Gastrocnemius medialis (tissue), 4 donors: ENCODE data around the gene LINC01488. TPM values are rescaled to one million over a fixed set of nuclear protein-coding genes. Genes with fewer than 3 reads are reported as not detected.

Experiments used
- ATAC-seq, 2 donors: fragments of 150-250 bp; one replicate each; pipeline ENCODE4 v1.9.1; 2016
- DNase-seq, 2 donors: peaks; one replicate each; pipeline ENCODE4 v3.0.0-alpha.2; 2019
- H3K27ac ChIP-seq, 4 donors: fragments of 200-600 bp; sonication (generic); 1 replicate in 1 of 4; 2 replicates in 3 of 4; pipeline ENCODE4 v1.5.1; 2016 to 2018; ENCODE audit warnings: mild to moderate bottlenecking in 2 of 4, moderate library complexity in 1 of 4
- H3K27me3 ChIP-seq, 3 donors: fragments of 200-600 bp; sonication (generic) in 2 of 3; 1 replicate in 1 of 3; 2 replicates in 2 of 3; pipeline versions ENCODE4 v1.5.1 to v1.6.0; 2016 to 2019; ENCODE audit warnings: mild to moderate bottlenecking in 1 of 3, moderate library complexity in 1 of 3
- H3K36me3 ChIP-seq, 2 donors: fragments of 200-600 bp; sonication (generic) in 1 of 2; one replicate each; pipeline ENCODE4 v1.5.1; 2017 to 2018
- H3K4me1 ChIP-seq, 2 donors: fragments of 200-600 bp; sonication (generic) in 1 of 2; one replicate each; pipeline ENCODE4 v1.5.1; 2016 to 2017; ENCODE audit warnings: mild to moderate bottlenecking in 2 of 2
- H3K4me3 ChIP-seq, 4 donors: fragments of 200-600 bp; sonication (generic) in 3 of 4; 1 replicate in 1 of 4; 2 replicates in 3 of 4; pipeline ENCODE4 v1.5.1; 2016 to 2019; ENCODE audit warnings: mild to moderate bottlenecking in 2 of 4
- H3K9me3 ChIP-seq, 3 donors: fragments of 200-600 bp; sonication (generic) in 2 of 3; 1 replicate in 1 of 3; 2 replicates in 2 of 3; pipeline ENCODE4 v1.5.1; 2016 to 2019
- POLR2A ChIP-seq, 2 donors: fragments of 450-650 bp; IDR thresholded peaks; one replicate each; pipeline ENCODE4 v1.6.1; 2017; ENCODE audit warnings: antibody characterized with exemption in 2 of 2, mild to moderate bottlenecking in 2 of 2, moderate library complexity in 2 of 2
- in situ Hi-C, 4 donors: fragments of 200-750 bp; cut with MboI; loops; one replicate each; pipeline versions ENCODE4 v1.15.0 to v1.8.0; 2017; ENCODE audit warnings: low sequenced_read_pairs in 4 of 4
- intact Hi-C: fragments of 100-400 bp; cut with DNase I; formaldehyde crosslinking; loops from one replicate; pipeline ENCODE4 v1.15.1; 2023; ENCODE audit warnings: low total_unique reads
- total RNA-seq, 4 donors: library from RNA; depleted of rRNA; stranded (reverse); fragments of >200 nt; gene quantifications; one replicate each; pipeline versions ENCODE4 v1.1.0 to v1.2.3, GENCODE V29; 2016
- TF ChIP-seq, protein P1 (sequence below), 5 experiments: fragments of 450-650 bp in 3 of 5; fragments of 200-600 bp in 2 of 5; sonication (generic) in 2 of 5; IDR thresholded peaks in 4 of 5; conservative IDR thresholded peaks in 1 of 5; 1 replicate in 4 of 5; 2 replicates in 1 of 5; pipeline ENCODE4 v1.5.1; 2016 to 2019; ENCODE audit warnings: antibody characterized with exemption in 5 of 5, mild to moderate bottlenecking in 3 of 5, moderate library complexity in 3 of 5

LINC01488 gene
- total RNA-seq, 4 donors from 2014 or later, result not detected

DNA sequence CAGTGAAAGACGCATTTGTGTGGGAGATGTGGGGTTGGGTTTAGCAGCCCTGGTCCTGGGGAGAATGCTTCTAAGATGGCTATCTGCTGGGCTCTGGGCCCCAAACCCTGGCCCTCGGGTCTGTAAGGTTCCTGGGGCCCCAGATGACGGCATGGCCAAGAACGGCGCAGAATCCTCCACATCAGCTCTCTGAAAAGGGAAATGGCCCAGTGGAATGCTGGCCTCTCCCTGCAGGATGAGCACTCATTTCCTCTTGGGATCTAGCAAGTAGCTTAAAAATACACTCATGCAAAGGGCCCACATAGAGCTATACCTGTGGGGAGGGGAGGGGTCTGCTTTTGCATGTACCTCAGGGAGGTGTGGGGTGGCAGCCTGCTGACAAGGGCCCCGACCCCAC lies 37.5 kb upstream of the LINC01488 start:
- Histone ChIP-seq H3K27me3 (no peaks in the 10 kb centered on the region), H3K4me1 (peaks cover 21 to 29% of the 10 kb centered on the region in 2 donors), H3K27ac (peak overlapping the region; percentile 49 to 73 (median 63)), H3K9me3 (no peaks in the 10 kb centered on the region), H3K36me3 (no peaks in the 10 kb centered on the region), H3K4me3 (peak overlapping the region; percentile 34 to 54 (median 45))
- in situ Hi-C loops (no loop called here), intact Hi-C loops (loop anchor here (2.0 to 10.0 kb wide), 3 partner anchors 149 to 609 kb away; partner anchors contain the start of gene MYEOV)
- DNase-seq (no peak), ATAC-seq (no peak)
- no peak for TF ChIP-seq POLR2A (IDR thresholded peaks at IDR 0.05)
- TF ChIP-seq, protein P1, sequence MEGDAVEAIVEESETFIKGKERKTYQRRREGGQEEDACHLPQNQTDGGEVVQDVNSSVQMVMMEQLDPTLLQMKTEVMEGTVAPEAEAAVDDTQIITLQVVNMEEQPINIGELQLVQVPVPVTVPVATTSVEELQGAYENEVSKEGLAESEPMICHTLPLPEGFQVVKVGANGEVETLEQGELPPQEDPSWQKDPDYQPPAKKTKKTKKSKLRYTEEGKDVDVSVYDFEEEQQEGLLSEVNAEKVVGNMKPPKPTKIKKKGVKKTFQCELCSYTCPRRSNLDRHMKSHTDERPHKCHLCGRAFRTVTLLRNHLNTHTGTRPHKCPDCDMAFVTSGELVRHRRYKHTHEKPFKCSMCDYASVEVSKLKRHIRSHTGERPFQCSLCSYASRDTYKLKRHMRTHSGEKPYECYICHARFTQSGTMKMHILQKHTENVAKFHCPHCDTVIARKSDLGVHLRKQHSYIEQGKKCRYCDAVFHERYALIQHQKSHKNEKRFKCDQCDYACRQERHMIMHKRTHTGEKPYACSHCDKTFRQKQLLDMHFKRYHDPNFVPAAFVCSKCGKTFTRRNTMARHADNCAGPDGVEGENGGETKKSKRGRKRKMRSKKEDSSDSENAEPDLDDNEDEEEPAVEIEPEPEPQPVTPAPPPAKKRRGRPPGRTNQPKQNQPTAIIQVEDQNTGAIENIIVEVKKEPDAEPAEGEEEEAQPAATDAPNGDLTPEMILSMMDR (IDR thresholded peaks at IDR 0.05 in 4 of 5, conservative IDR thresholded peaks at IDR 0.05 in 1 of 5), result no peak

DNA sequence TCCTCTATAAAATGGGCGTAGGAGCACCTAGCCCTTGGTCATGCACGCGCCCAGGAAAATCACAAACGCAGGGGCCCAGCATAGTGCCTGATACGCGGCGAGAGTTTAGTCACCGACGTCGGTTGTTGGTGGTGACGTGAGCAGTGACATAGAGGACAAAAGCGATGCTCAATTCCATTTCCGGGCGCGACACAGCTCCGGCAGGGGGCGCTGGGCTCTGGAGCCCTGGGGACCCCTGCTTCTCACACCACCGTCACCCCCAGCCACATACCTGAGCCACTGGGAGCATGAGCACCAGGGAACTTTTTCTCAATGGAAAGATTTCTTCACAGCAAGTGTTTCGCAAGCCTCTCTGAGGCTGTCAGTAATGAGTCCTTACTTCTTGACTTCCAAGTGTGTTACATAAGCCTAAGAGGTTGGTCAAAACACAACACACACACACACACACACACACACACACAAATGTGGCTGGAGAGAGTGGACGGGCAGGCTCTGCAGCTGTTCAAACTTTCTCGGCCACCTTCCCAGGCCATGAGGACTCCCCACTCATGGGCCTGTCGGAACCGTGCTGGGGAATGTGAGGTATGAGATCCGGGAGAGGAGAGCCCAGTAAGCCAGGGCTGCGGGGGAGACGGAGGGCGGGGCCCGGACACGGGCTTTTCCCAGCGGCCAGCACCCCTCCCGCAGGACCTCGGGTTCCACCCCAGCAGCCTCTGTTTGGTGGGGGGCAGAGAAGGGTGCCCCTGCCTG lies 36.9 kb upstream of the LINC01488 start:
- in situ Hi-C loops (no loop called here), intact Hi-C loops (loop anchor here (10.0 kb wide), 2 partner anchors 150 to 610 kb away; partner anchors contain the start of gene MYEOV)
- DNase-seq (peak; percentile 50 to 66), ATAC-seq (peak; percentile 80)
- TF ChIP-seq POLR2A (IDR thresholded peaks at IDR 0.05), result no peak
- TF ChIP-seq, protein P1 (IDR thresholded peaks at IDR 0.05 in 4 of 5, conservative IDR thresholded peaks at IDR 0.05 in 1 of 5), result peak in 3 of 5 experiments; percentile 11 to 30 (median 23)
- H3K36me3 ChIP-seq, result no peaks in the 10 kb centered on the region
- no peaks in the 10 kb centered on the region for H3K9me3 ChIP-seq
- H3K4me3 ChIP-seq, result peak overlapping the region in 1 of 4 donors; percentile 28
- peaks cover 0 to 2% (median 0%) of the 10 kb centered on the region in 3 donors for H3K27me3 ChIP-seq
- peak overlapping the region; percentile 49 to 73 (median 63) for H3K27ac ChIP-seq
- H3K4me1 ChIP-seq, result peaks cover 26 to 35% of the 10 kb centered on the region in 2 donors

DNA sequence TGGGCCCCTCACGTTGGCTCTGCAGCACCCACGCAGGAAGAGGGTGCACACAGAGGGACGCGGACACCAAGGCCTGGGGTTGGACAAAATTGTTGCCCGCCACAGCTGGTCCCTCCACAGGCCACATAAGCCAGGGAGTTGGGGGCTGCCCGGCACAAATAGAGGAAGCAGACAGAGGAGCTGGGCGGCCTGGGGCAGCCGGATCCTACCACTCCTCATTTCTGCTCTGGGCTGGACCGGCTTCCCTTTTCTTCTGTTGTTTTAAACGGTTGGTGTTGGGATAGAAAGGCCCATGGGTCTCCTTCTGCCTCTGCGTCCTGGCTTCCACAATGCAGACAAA lies 36.4 kb upstream of the LINC01488 start:
- no peak for DNase-seq
- no peak for TF ChIP-seq POLR2A (IDR thresholded peaks at IDR 0.05)
- TF ChIP-seq, protein P1 (IDR thresholded peaks at IDR 0.05 in 4 of 5, conservative IDR thresholded peaks at IDR 0.05 in 1 of 5), result no peak
- peak overlapping the region in 3 of 4 donors; percentile 40 to 58 (median 42) for H3K27ac ChIP-seq
- H3K36me3 ChIP-seq, result no peaks in the 10 kb centered on the region
- in situ Hi-C loops, result no loop called here
- intact Hi-C loops, result loop anchor here (10.0 kb wide), 2 partner anchors 150 to 610 kb away; partner anchors contain the start of gene MYEOV
- ATAC-seq, result no peak
- peaks cover 0 to 8% (median 0%) of the 10 kb centered on the region in 3 donors for H3K27me3 ChIP-seq
- peak overlapping the region in 1 of 4 donors; percentile 28 for H3K4me3 ChIP-seq
- H3K9me3 ChIP-seq, result no peaks in the 10 kb centered on the region
- H3K4me1 ChIP-seq, result peaks cover 26 to 40% of the 10 kb centered on the region in 2 donors

DNA sequence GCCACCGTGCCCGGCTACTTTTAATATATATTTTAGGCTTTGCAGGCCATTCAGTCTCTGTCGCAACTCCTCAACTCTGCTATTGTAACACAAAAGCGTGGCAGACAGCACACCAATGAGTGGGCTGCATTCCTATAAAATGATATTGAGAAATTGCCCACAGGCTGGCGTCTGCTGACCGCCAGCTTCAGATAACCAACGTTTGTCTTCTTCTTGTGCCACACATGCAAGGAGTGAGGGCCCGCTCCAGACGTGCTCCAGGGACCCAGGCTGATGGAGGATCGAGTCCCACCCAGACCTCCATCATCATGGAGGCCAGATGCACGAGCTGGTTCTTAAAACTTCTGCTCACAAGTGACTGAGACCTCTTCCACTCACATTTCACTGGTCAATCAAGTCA lies 35.4 kb upstream of the LINC01488 start:
- intact Hi-C loops (loop anchor here (10.0 kb wide), 2 partner anchors 151 to 611 kb away; partner anchors contain the start of gene MYEOV), in situ Hi-C loops (no loop called here)
- no peak for ATAC-seq
- TF ChIP-seq POLR2A (IDR thresholded peaks at IDR 0.05), result no peak
- TF ChIP-seq, protein P1 (IDR thresholded peaks at IDR 0.05 in 4 of 5, conservative IDR thresholded peaks at IDR 0.05 in 1 of 5), result no peak
- peaks cover 0 to 9% (median 0%) of the 10 kb centered on the region in 3 donors for H3K27me3 ChIP-seq
- no peak overlapping the region for H3K27ac ChIP-seq
- DNase-seq, result no peak
- no peaks in the 10 kb centered on the region for H3K36me3 ChIP-seq
- H3K4me3 ChIP-seq, result no peak overlapping the region
- peaks cover 26 to 44% of the 10 kb centered on the region in 2 donors for H3K4me1 ChIP-seq
- H3K9me3 ChIP-seq, result no peaks in the 10 kb centered on the region
